ENCODE measurements around the gene PIK3CB.
"Not testable (repeated sequence)": the region's sequence is repeated elsewhere in the genome, so short reads cannot be mapped to it uniquely, and the experiment has no call there.

- TF ChIP-seq CTCF, POLR2AphosphoS5, POLR2A, EP300 (IDR thresholded peaks at IDR 0.05): not testable (repeated sequence)
Measured at GRCh38 chr3:138604106-138604595, 230.6 kb downstream of the PIK3CB start.
